Keratinocyte (primary cell): Measurements from ENCODE around the gene EHMT1.

Source experiments
- EZH2 ChIP-seq: IDR thresholded peaks from one replicate; pipeline ENCODE4 v1.6.1; 2012; ENCODE audit warnings: inconsistent platforms, mild to moderate bottlenecking, low read length, moderate library complexity
- TF ChIP-seq, protein P1 (sequence below), 3 experiments: IDR thresholded peaks in 1 of 3; conservative IDR thresholded peaks in 1 of 3; optimal IDR thresholded peaks in 1 of 3; 2 replicates in 2 of 3; 3 replicates in 1 of 3; pipeline versions ENCODE3 to v1.5.1; 2011; ENCODE audit warnings: low read length in 3 of 3, mild to moderate bottlenecking in 3 of 3, moderate library complexity in 2 of 3, control low read depth in 1 of 3, inconsistent platforms in 1 of 3; ENCODE audit not compliant: insufficient read depth in 2 of 3; ENCODE audit errors: extremely low read depth in 1 of 3

DNA sequence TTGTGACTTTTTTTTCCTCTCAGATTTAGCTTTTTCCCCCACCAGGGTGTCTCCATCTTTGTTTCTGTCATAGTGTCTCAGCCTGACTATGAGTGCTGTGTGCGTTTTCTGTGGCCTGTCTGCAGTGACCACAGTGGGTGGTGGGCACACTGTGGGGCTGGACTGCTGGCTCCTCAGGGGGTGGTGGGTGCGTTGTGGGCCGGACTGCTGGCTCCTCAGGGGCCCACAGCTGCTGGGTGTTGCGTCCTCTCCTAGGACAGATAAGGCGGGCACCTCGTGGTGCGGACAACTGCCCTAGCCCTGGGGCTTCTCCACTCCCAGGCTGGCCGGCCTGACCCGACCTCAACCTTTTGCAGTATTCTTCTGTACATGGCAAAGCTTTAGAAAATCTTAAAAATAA is 100.4 kb downstream of the EHMT1 start:
- no peak for TF ChIP-seq EZH2
- TF ChIP-seq, protein P1, sequence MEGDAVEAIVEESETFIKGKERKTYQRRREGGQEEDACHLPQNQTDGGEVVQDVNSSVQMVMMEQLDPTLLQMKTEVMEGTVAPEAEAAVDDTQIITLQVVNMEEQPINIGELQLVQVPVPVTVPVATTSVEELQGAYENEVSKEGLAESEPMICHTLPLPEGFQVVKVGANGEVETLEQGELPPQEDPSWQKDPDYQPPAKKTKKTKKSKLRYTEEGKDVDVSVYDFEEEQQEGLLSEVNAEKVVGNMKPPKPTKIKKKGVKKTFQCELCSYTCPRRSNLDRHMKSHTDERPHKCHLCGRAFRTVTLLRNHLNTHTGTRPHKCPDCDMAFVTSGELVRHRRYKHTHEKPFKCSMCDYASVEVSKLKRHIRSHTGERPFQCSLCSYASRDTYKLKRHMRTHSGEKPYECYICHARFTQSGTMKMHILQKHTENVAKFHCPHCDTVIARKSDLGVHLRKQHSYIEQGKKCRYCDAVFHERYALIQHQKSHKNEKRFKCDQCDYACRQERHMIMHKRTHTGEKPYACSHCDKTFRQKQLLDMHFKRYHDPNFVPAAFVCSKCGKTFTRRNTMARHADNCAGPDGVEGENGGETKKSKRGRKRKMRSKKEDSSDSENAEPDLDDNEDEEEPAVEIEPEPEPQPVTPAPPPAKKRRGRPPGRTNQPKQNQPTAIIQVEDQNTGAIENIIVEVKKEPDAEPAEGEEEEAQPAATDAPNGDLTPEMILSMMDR (optimal IDR thresholded peaks at IDR 0.05 in 1 of 3, IDR thresholded peaks at IDR 0.05 in 1 of 3, conservative IDR thresholded peaks at IDR 0.05 in 1 of 3; ENCODE audit: extremely low read depth in 1 of 3, insufficient read depth in 2 of 3, low read length in 3 of 3) = no peak
